ENCODE measurements around the gene NCOA7. TPM values are rescaled to one million over a fixed set of nuclear protein-coding genes. Genes with fewer than 3 reads are reported as not detected.

Gene NCOA7
- total RNA-seq, 1 experiment from 2014 or later, result 9.4 TPM

DNA sequence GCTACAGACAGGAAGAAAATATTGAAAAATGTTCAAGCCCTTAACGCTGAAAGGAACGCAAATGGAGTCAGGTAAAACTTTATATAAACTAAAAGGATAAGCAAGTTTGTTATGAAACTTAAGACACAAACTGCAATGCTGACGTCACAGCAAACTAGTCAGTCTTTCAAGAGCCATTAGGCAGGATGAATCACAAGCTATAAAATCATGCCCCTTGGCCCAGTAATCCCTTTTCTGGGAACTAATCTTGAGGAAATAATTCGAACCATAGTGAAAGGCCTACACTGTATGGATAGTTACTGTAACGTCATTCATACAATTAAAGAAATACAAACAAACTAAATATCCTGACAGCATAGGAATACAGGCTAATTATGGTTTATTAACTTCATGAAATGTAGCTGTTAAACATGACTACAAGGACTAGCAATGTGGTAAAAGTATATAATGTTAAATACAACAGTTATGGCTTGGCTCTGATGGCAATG lies 123.1 kb downstream of the NCOA7 start:
- H2BK15ac ChIP-seq (ENCODE audit: low read depth, low read length), result no peak overlapping the region
- H3K23me2 ChIP-seq (ENCODE audit: insufficient read length, low read depth, low read length, poor library complexity, severe bottlenecking), result no peaks in the 10 kb centered on the region
- no CpG with 5 or more reads among the region's 5 CpGs for WGBS (ENCODE audit: extremely low coverage, insufficient read length, low lambda C conversion rate)
- no peak overlapping the region for H3K23ac ChIP-seq (ENCODE audit: insufficient read length, low read depth, low read length)
- peaks cover 2% of the 10 kb centered on the region; the same call in 1 of the 2 replicates for H3K4me1 ChIP-seq (ENCODE audit: insufficient read depth, low read length)
- Mint-ChIP-seq H3K9me3 (no peaks in the 10 kb centered on the region), H3K4me1 (peaks cover 18% of the 10 kb centered on the region in 2 experiments), H3K27ac (no peak overlapping the region), H3K27me3 (ENCODE audit: low read depth) (no peaks in the 10 kb centered on the region), H3K36me3 (ENCODE audit: insufficient read depth in 1 of 3, low read depth in 3 of 3) (peaks cover 0 to 2% (median 0%) of the 10 kb centered on the region in 3 experiments; a peak in 1 of 7 replicates), H3K4me3 (no peak overlapping the region)
- no peak overlapping the region for H4K91ac ChIP-seq (ENCODE audit: insufficient read length, low read depth, low read length)
- no peaks in the 10 kb centered on the region for H3K79me2 ChIP-seq (ENCODE audit: insufficient read depth, low read length)
- no peaks in the 10 kb centered on the region for H3K9me3 ChIP-seq (ENCODE audit: control insufficient read depth, low read depth, low read length)
- TF ChIP-seq, protein P1, sequence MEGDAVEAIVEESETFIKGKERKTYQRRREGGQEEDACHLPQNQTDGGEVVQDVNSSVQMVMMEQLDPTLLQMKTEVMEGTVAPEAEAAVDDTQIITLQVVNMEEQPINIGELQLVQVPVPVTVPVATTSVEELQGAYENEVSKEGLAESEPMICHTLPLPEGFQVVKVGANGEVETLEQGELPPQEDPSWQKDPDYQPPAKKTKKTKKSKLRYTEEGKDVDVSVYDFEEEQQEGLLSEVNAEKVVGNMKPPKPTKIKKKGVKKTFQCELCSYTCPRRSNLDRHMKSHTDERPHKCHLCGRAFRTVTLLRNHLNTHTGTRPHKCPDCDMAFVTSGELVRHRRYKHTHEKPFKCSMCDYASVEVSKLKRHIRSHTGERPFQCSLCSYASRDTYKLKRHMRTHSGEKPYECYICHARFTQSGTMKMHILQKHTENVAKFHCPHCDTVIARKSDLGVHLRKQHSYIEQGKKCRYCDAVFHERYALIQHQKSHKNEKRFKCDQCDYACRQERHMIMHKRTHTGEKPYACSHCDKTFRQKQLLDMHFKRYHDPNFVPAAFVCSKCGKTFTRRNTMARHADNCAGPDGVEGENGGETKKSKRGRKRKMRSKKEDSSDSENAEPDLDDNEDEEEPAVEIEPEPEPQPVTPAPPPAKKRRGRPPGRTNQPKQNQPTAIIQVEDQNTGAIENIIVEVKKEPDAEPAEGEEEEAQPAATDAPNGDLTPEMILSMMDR (conservative IDR thresholded peaks at IDR 0.05), result no peak
- no peak for DNase-seq
- H4K20me1 ChIP-seq (ENCODE audit: control insufficient read depth, insufficient read depth, insufficient read length), result no peaks in the 10 kb centered on the region
- no peak overlapping the region for H2AFZ ChIP-seq (ENCODE audit: low read length)
- no peak overlapping the region for H3K56ac ChIP-seq (ENCODE audit: insufficient read length, low read depth, low read length)
- no peak overlapping the region for H2BK5ac ChIP-seq (ENCODE audit: insufficient read length, low read length)
- H2BK120ac ChIP-seq (ENCODE audit: low read depth, low read length, poor library complexity, severe bottlenecking), result no peak overlapping the region
- no peak overlapping the region for H3K18ac ChIP-seq (ENCODE audit: insufficient read length, low read depth, low read length)
- H2BK20ac ChIP-seq (ENCODE audit: low read depth, low read length, poor library complexity, severe bottlenecking), result no peak overlapping the region
- no peak overlapping the region for H3K9ac ChIP-seq (ENCODE audit: extremely low read depth, insufficient read length, low read length)
- no peak overlapping the region for H2AK5ac ChIP-seq (ENCODE audit: insufficient read length, low read length)
- H3K14ac ChIP-seq (ENCODE audit: insufficient read depth, low read length), result no peak overlapping the region
- H2BK12ac ChIP-seq (ENCODE audit: insufficient read length, low read depth, low read length), result no peak overlapping the region
- H3K4ac ChIP-seq (ENCODE audit: low read depth, low read length), result no peak overlapping the region
- no peak overlapping the region for H4K5ac ChIP-seq (ENCODE audit: insufficient read length, low read depth, low read length)
- H3K27me3 ChIP-seq (ENCODE audit: insufficient read depth, low read length), result no peaks in the 10 kb centered on the region
- no peak overlapping the region for H4K8ac ChIP-seq (replicated peaks; ENCODE audit: insufficient read length, low read depth, low read length)
- H3T11ph ChIP-seq (ENCODE audit: low read length), result no peak overlapping the region
- H3K27ac ChIP-seq (ENCODE audit: insufficient read length, low read depth, low read length), result no peak overlapping the region
- H3K79me1 ChIP-seq (ENCODE audit: insufficient read depth, low read depth, low read length, poor library complexity, severe bottlenecking), result no peaks in the 10 kb centered on the region
- H3K4me2 ChIP-seq (ENCODE audit: insufficient read depth, insufficient read length, low read length), result no peak overlapping the region
